Subcutaneous adipose tissue (tissue), 4 donors: ENCODE results near the gene IL1R1. TPM values are rescaled to one million over a fixed set of nuclear protein-coding genes. Genes with fewer than 3 reads are reported as not detected.

Experiments
- CTCF ChIP-seq: fragments of 450-650 bp; IDR thresholded peaks from one replicate; pipeline ENCODE4 v1.5.1; 2016; ENCODE audit warnings: low read depth, mild to moderate bottlenecking, control low read depth, antibody characterized with exemption, moderate library complexity
- total RNA-seq, 4 donors: library from RNA; depleted of rRNA; stranded (reverse); fragments of >200 nt; gene quantifications; one replicate each; pipeline ENCODE4 v1.1.0, GENCODE V29; 2016

The IL1R1 gene
- total RNA-seq, 4 donors from 2014 or later: 159 to 381 (median 193) TPM

GRCh38 chr2:102144128-102144527 lies 1.6 kb downstream of the IL1R1 start:
- no peak for TF ChIP-seq CTCF

- no peak for TF ChIP-seq CTCF
These were observed 2.6 kb downstream of the IL1R1 start for GRCh38 chr2:102145107-102145506.

- no peak for TF ChIP-seq CTCF
These were observed 3.4 kb downstream of the IL1R1 start for GRCh38 chr2:102145934-102146333.

- no peak for TF ChIP-seq CTCF
These were observed 5.4 kb downstream of the IL1R1 start for GRCh38 chr2:102147935-102148334.

GRCh38 chr2:102149243-102149642 lies 6.7 kb downstream of the IL1R1 start:
- TF ChIP-seq CTCF: no peak

GRCh38 chr2:102149644-102150455 lies 7.3 kb downstream of the IL1R1 start:
- no peak for TF ChIP-seq CTCF

- TF ChIP-seq CTCF: no peak
These were observed 11.8 kb downstream of the IL1R1 start for GRCh38 chr2:102154364-102154763.
